Umbilical cord (tissue), 2 donors: Measurements from ENCODE around the gene PDLIM3. TPM values are rescaled to one million over a fixed set of nuclear protein-coding genes. Genes with fewer than 3 reads are reported as not detected.
A peak's percentile ranks its signal among the peaks of the same experiment; 100 is the strongest.
"Not testable (repeated sequence)": the region's sequence is repeated elsewhere in the genome, so short reads cannot be mapped to it uniquely, and the experiment has no call there.

Source experiments
- DNase-seq: peaks from one replicate; pipeline ENCODE4 v3.0.0-alpha.2; 2015; ENCODE audit warnings: low spot score
- total RNA-seq: library from RNA; depleted of rRNA; stranded (reverse); fragments of >200 nt; gene quantifications from one replicate; pipeline ENCODE4 v1.2.3, GENCODE V29; 2014; ENCODE audit warnings: low replicate concordance; ENCODE audit not compliant: insufficient read depth

Gene PDLIM3, protein sequence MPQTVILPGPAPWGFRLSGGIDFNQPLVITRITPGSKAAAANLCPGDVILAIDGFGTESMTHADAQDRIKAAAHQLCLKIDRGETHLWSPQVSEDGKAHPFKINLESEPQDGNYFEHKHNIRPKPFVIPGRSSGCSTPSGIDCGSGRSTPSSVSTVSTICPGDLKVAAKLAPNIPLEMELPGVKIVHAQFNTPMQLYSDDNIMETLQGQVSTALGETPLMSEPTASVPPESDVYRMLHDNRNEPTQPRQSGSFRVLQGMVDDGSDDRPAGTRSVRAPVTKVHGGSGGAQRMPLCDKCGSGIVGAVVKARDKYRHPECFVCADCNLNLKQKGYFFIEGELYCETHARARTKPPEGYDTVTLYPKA
- total RNA-seq, result 361 TPM

DNA sequence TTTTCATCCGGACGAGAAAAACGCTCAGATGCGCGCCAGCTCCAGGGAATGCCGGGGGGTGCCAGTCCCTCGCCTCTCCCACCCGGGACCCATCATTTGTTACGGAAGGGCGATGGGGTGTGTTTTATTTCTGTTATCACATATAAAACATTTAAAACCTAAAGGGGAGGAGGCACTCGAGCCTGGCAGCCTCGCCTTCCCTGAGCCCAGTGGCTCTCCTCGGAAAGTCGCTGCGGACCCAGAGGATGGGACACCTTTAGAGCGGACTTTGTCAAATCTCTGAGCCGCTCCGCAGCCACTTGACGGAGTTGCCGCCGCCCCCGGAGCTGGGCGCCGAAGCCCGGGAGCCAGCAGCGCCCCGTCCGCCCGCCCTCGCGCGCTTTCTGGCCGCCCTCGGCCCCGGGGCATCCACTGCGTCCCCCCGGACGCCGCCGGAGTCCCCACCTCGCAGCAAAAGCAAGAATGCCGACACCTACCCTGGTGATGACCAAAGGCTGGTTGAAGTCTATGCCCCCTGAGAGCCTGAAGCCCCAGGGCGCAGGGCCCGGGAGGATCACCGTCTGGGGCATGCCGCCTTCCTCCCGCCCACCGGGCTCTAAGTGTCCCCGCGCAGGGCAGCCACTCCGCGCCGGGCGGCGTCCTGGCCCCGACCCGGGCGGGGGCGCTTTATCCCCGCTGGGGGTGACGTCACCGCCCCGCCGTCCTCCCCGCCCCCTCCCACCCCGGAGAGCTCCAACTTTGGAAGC is at the start of gene PDLIM3:
TSS of gene PDLIM3 (minus strand) at position 642 of the 746 bp plus-strand sequence. CDS start at position 569, 73 bp downstream.
- DNase-seq, result peak; percentile 60

DNA sequence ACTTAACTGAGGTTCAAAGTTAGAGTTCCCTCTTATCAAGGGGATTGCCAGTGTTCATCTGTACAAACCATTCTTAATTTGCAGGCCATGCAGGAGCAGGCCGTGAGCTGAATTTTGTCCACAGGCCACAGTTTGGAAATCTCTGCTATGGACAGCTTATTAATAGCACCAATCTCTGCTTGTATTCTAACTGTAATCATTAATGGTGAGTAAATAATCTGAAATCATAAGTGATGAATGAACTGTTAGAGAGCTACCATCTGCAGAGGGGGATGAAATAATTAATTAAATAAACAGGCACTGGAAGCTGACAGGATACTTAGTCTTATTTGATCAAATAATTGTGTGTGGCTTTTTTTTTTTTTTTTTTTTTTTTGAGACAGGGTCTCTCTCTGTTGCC is 48.5 kb upstream of the PDLIM3 start:
- no peak for DNase-seq

DNA sequence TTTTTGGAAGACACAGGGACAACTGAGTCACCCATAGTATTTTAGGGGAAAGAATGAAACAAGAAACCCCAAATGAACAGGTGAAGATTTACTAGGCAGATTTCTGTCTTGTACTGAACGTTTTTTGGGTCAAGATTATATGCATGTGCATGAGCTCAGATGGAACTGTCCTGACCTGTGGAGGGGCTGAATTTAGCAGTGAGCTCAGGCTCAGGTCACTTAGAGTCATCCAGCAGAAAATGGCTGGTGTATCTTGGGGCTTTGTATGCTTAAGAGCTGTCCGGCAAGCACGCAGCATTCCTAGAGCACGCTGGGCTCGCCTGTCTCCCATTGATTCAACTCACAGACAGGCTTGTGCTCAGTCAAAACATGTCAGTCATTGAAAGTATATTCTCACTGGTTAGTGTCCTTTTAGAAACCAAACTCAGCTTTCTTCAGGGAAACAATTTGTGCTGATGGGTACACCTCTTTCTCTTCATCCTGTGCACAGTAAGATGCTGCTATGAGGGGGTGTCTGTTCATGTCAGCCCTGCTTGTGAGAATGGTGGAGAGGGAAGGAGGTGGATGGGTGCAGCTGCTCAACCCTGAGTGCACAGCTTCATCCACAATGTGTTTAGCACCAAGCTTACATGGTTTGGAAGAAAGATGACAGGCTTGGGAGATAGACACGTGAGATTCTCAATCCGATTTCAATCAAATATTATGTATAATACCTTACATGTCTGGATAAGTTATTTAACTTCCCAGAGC is 47.5 kb upstream of the PDLIM3 start:
- DNase-seq, result no peak

DNA sequence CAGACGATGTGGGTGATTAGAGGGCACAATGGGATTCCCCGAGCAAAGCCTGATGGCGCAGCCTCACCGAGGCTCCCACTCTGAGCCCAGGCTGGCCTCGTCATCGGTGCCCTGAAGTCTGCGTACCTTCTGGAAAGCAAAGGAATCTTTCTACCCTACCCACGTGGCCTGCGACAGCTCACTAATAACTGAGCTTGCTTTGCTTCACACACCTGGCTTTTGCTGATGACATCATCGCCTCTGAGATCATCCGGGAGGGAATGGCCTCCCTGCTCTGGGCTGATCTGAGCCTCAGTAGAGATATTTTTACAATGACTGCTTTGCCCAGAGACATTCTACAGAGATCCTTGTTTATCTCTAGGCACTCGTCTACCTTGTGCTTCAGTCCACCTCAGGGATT is 45.4 kb upstream of the PDLIM3 start:
- no peak for DNase-seq

DNA sequence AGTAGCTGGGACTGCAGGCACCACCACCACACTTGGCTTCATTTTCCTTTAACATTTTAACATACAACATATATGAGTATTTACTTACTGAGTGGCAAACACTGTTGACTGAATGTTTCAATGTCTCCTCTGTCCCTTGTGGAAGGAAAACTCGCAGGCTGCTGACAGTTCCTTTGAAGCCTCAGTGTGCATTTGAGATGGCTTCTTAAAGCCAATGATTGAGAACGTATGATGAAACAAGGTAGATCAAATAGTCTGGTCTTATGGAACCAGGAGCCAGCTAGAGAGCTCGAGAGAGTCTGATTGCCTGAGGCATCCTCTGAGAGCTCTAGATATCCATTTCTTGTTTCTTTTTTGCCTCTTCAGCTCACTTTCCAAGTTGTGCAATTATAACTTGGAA is 43.0 kb upstream of the PDLIM3 start:
- no peak for DNase-seq

DNA sequence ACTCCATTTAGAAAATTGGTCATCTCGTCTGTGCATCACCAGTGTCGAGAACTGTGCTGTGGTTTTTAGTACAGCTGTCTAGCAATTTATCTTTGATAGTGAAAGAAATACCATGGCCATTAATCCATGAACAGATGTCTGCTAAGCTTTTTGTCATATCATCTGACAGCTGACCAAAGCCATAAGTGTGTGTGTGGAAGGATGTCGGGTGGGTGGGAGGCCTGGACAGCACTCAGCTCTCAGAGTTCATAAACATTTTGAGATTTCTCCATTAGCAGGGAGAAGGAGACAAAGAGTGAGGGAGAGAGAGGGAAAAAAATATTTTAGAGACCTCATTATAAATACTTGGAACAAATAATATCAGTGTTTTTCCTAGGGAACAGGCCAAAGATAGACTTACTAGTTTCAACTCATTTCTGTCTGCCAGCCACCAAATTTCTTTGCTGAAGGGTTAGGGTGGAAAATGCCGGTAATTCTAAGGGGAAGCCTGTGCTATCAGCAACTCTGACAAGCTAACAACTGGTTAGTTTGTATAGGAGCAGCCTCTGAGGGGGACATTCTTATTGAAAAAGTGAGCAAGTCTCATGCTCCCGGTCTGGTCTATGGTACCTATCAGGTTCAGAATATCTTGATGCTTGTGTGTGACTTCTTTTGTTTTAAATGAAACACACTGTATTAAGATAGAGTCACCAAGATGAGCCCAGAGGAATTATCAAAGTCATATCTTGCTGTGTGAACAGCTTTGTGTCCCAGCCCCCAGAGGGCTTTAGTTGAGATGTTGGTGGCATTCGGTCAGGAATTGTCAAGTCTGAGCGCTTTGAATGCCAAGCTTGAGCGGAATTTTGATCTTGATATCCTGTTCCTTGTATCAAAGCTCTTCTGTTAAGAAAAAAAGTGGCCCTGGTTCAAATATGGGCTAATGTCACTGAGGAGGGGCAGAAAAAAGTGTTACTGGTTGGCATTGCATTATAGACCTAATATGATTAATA is 41.9 kb upstream of the PDLIM3 start:
- peak; percentile 72 for DNase-seq

DNA sequence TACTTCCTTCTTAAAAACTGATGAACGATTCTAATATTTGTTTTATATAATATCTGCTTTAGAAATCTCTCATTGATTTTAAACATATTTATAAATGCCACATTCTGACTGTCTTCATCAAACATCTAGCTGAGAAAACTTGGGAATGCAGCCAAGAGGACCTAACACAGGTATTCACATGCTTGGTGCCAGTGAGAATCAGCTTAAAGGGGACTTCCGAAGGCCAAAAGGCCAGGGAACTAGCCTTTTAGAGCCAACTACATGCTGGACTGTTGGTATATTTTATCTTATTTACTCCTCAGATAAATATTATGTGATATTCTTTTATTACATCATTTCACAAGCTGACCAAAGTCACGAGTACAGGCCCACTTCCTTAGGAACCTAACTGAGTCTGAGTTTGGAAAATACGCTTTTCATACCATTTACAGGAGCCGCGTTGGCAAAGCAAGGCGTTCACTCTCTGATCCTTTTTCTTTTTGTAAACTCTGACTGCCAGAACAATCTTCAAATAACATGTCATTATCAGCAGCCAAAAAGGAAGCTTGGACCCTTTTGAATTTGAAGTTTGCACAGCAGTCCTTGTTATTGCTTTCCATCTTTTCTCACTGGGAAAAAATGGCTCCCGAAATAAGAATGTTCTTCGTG is 41.1 kb upstream of the PDLIM3 start:
- DNase-seq, result no peak

DNA sequence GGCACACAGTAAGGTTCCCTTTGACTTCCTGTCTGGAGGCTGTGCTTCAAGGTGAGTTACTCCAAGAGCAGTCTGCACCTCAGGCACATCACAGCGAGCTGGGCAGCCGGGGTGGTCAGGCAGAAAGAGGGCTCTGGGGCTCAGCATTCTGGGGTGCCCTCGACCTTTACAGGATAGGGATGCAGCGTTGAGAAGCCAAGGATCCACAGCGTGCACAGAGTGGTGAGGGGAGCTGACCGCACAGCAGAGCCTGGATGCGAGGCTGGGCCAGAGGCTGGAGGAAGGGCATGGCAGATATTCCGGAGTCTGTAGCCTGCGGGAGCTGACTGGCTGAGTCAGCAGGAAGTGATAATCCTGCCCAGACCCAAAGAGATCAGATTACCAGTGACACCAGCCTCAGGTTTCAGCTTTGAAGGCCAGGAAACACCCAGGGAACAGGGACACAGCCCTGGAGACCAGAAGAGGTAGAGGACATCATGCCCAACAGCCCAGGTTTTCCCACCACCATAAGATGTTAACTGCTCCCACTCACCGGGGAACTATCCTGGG is 38.4 kb upstream of the PDLIM3 start:
- DNase-seq, result peak; percentile 75

DNA sequence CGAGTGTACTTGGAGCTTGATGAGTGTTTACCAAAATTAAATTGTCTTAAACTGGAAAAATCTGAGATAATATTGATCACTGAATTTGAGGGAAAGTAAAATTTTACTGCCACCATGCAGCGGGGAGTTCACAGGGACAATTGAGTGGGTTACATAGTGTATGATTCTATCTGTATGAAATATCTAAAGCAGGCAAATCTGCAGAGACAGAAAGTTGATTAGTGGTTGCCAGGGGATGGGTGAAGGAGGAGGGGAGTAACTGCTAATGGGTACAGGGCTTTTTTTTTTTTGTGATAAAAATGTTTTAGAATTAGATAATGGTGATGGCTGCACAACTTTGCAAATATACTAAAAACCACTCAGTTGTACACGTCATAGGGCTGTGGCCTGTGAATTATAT is 35.4 kb upstream of the PDLIM3 start:
- no peak for DNase-seq

DNA sequence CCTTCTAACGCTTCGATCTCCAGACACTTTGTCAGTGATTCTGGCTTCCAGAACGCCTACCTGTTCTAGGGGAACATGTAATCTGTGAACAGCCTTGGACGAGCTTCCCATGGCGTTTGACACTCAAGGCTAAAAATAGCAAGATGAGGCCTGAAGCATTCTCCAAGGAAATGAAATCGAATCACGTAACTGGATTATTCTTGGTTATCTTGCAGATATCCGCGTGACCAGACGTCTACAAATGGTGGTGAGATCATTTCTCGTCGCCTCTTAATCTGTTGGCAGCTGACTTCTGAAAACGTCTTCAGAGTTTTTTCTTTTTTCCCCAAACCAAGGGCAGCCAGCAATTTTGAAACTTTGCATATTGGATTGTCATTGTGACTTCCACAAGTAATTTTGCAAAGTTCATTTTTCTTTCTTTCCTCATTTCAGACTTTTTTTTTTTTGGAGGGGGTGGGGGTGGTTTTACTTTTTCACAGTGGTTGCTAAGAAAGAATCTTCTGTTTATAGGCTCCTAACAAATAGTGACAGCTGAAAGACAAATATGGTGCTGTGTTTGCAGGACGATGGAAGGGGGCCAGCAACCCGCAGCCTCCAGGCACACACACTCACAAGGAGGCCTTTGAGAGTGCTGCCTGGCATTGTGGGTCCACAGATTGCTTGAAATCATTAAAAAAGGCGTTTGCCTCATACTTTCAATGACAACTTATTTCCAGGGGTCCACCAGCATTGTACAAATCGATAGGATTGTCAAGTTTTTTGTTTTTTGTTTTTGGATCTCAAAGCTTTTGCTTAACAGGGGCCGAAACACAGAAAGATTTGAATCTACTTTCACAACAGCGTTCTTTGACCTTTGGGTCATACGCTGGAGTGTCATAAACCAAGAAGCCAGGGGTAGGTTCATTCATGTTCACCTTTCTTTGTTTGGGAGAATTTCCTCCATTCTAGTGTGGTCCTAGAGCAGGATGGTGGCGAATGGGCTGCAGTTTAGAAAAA is 32.4 kb upstream of the PDLIM3 start:
- DNase-seq, result peak; percentile 89

DNA sequence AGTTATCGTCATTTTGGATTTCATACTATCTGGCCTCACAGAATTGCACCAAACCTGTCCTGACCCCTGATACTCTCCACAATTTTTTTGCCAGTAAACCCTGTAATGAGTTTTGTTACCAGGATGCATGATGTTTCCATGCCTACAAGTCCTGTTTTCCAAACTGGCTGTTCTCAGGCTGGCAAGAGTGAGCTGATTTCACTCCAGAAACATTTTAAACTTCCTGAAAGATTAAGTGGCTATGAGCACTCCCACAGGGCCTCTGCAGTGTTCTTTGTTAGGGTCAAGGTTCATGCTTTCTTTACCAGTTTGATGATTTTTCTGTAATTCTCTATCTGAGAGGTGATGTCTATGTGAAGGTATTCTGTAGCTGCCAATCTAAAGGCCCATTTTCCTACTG is 31.7 kb upstream of the PDLIM3 start:
- peak; percentile 95 for DNase-seq

DNA sequence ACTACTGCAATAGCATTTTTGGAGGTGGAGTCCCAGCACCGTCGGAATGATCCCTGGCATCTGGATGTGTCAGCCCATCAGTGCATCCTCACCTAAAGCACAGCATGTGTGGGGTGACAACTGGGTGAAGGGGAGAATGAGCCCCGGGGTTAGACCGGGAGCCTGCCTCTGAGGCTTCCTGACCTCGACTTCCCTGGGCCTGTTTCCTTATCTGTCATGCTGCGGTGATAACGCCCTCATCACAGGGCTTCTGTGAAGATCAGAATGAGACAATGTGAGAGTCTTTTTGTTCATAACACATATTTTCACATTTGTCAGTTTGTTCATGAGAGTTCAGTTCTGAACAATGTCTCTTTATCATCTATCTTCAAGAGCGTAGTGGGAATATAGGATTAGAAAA is 31.1 kb upstream of the PDLIM3 start:
- DNase-seq, result peak; percentile 56

DNA sequence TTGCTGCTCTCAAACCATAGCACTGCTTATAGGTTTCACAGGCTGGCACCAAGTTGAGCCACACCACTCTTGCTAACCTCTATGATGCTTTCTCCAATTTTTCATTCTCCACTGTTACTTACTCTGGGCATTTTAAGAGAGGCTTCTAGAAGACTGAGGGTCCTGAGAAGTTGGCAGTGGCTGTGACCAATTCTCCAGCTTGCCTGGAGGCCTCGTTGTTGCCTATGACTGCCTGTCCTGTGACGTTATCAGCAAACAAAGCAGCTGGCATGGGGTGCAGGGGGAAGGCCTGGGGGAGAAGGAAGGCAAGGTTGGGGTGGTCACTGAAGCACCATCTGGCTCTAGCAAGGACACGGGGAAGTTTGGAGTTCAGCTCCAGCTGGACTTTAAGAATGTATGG is 30.4 kb upstream of the PDLIM3 start:
- no peak for DNase-seq

DNA sequence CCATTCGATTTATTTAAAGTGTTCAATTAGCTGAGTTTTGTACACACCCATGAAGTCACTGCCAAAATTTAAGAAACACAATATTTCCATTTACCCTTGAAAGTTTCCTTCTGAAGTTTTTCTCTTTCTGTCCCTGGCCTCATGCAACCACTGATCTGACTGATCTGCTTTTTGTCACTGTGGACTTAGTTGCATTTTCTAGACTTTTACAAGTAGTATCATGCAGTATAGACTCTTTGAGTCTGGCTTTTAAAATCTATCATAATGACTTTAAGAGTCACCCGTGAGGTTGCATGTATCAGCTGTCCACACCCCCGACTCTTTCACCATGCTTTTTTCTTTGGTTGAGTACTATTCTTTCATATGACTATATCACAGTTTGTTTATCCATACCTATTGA is 29.0 kb upstream of the PDLIM3 start:
- DNase-seq, result peak; percentile 86

DNA sequence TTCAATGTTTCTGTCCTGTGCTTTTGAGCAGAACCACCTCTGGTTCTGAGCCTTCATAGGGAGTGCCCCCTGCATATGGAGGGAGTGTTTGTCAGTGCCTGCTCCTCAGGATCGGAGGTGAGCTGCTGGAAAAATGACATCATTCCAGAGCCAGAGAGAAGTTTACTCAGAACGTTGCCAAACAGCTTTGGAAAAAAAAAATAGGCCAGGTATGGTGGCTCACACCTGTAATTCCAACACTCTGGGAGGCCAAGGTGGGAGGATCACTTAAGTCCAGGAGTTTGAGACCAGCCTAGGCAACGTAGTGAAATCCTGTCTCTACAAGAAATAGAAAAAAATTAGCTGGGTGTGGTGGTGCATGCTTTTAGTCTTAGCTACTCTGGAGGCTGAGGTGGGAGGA is 27.2 kb upstream of the PDLIM3 start:
- no peak for DNase-seq

DNA sequence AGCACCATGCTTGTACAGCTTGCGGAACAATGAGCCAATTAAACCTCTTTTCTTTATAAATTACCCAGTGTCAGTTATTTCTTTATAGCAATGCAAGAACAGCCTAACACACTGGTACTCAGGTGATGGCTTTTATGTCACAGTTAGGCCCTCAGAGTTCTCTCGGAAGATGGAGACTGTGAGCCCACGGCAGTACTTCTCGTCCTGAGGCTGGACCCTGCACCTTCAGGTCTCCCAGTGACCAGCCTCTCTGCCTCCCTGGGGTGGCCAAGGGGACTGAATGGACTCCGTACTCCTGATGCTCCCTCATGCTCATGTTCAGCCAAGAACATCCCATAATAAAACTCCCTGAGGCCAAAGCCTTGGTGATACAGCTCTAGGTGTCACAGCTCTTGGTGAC is 25.0 kb upstream of the PDLIM3 start:
- no peak for DNase-seq

DNA sequence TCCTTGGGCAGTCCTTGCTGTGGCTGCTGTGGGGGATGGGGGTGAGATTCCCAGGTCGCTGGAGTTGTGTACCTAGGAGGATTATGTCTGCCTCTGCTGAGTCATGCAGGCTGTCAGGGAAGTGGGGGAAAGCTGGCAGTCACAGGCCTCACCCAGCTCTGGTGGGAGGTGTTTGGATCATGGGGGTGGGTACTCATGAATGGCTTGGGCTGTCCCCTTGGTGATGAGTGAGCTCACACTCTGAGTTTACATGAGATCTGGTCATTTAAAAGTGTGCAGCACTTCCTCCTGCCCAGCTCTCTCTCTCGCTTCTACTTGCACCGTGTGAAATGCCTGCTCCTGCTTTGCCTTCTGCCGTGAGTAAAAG is 24.6 kb upstream of the PDLIM3 start:
- DNase-seq, result peak; percentile 27

DNA sequence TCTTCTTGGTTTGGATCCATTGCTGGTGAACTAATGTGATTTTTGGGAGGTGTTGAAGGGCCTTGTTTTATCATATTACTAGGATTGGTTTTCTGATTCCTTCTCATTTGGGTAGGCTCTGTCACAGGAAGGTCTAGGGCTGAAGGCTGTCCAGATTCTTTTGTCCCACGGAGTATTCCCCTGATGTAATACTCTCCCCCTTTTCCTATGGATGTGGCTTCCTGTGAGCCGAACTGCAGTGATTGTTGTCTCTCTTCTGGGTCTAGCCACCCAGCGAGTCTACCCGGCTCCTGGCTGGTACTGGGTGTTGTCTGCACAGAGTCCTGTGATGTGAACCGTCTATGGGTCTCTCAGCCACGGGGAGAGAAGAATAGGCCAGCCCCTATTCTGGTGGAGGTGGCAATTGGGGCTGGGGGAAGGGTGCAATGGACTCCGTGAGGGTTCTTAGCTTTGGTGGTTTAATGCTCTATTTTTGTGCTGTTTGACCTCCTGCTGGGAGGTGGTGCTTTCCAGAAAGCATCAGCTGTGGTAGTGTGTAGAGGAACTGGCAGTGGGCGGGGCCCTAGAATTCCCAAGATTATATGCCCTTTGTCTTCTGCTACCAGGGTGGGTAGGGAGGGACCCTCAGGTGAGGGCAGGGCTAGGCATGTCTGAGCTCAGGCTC is 24.1 kb upstream of the PDLIM3 start:
- not testable (repeated sequence) for DNase-seq
